CD4-positive, alpha-beta T cell treated with Interleukin-6 for 4 hours (primary cell): Measurements from ENCODE around the gene ELMO1.
A peak's percentile ranks its signal among the peaks of the same experiment; 100 is the strongest.

Experiments used
- DNase-seq: peaks from one replicate; pipeline ENCODE4 v3.0.0-alpha.2; 2020; ENCODE audit warnings: mixed read lengths

Gene ELMO1

DNA sequence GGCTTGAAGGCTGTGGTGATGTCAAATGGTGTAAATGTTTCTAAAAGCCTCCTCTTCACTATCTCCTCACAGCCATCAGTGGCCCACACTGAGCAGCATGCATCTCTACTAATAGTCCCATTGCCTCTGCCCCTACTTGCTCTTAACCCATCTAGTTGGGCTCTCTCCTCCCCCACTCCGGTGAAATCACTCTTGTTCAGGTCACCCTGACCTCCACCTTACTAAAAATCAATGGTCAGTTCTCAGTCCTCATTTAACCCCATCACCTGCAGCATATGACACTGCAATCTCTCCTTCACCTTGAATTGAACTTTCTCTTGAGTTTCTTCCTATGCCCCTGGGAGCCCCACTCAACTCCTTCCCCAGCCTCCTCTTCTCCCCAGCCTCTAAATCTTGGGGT, 369.2 kb downstream of the ELMO1 start:
- DNase-seq, result no peak

DNA sequence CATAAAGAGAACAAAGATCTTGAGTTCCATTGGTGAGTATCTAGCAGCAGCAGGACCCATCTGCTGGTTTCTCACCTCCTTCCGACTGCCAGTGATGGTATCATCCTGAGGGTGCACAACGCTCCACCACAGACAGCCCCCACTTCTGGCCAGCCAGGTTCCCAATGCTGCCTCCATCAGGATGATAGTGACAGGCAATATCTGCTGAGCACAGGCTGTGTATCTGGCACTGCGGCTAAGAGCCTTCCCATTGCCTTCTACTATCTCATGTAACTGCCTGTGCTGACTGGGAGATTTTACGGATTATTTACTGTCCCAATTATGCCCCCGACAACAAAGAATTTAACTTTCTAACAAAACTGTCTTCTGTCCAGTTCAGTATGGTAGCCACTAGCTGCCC, 372.0 kb downstream of the ELMO1 start:
- DNase-seq, result no peak

- no peak for DNase-seq
Measured at GRCh38 chr7:37074370-37074769, 374.3 kb downstream of the ELMO1 start.

- DNase-seq, result no peak
Measured at GRCh38 chr7:37071124-37071523, 377.5 kb downstream of the ELMO1 start.

DNA sequence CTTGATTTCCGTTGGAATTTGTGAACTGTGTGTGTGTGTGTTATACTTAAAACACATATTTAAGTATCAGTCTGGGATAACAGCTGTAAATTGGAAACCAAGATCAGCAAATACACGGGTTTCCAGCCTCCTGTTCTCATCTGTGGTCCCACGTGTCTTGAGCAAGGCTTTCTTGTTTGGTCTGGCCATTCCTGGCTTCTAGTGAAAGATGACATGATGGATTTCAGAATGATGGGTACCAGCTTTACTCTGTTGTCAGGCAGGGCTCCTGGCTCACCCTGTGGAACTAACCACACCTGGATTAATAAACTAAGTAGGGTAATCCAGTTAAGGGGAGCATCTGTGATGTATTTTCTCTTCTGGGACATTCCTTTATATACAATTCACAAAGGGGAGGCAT, 378.2 kb downstream of the ELMO1 start:
- DNase-seq, result no peak

DNA sequence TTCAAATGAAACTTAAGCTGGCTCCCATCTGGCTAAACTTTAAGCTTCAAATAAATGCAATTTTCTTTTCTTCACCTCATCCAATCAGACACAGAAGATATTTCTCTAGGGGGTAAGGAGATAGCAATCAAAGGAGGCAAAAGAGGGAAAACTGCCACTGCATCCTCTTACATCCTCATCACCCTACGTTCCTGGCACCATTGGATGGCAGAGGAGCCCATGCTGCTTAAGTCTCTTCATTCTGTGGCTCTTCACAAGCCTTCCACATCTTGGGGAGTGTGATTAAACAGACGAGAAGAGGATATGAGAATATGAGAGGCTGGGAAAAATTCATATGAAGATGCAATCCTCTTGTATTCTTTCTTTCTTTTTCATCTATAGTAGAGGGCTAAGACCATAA, 378.6 kb downstream of the ELMO1 start:
- DNase-seq, result no peak

DNA sequence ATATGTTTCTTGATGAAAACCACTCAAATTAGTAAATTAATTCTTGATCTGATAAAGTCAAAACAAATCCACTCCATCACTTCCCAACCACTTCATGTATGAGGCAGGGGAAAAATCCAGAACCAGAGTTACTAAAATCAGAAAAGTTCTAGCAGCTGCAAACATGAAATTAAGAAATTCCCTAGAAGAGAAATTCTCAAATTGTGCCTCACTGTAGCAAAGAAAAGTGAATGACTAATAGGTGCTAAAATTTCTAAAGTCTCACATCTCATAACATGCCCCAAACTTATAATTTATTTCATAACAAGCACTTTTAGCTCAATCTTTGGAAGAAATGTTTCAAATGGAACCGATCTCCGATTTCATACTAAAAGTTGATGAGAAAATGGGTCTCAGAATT, 379.3 kb downstream of the ELMO1 start:
- no peak for DNase-seq

DNA sequence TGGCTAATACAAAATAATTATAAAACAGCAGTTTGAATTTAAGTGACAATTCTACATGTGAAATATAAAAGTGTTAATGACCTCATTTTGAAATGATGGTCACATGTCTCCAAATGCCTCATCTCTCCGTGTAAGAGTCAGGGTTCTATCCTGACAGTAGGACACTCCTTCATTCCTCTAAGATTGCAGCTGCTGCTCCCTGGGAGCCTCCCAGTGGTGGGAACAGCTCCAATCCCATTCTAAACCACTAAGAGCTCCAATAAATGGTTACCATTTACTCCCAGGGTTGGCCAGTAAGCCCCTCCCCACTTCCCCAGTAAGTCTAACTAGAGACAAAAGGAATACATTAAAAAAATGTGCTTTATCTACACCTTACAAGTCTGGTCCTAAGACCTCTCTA, 379.8 kb downstream of the ELMO1 start:
- no peak for DNase-seq

DNA sequence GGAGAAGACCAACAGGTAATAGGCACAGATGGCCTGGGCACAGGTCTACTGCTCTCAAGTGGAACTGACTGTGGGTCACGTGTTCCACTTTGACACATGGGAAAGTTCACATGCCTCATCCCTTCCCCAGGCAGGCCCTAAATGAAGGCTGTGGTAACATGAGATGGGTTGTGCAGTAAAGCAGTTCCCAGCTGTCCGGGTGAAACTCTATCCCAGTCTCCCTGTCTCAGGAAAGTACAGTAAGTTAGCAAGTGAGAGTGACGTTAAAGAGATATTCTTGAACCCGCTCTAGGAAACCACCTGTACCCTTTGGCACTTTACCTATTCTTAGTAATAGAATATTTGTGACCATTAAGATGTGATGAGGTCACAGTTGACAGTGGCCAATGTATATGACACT, 380.6 kb downstream of the ELMO1 start:
- no peak for DNase-seq

- DNase-seq, result no peak
Measured at GRCh38 chr7:37065779-37066271, 382.8 kb downstream of the ELMO1 start.

- no peak for DNase-seq
Measured at GRCh38 chr7:37062560-37062859, 386.2 kb downstream of the ELMO1 start.

- no peak for DNase-seq
Measured at GRCh38 chr7:37061849-37062559, 386.7 kb downstream of the ELMO1 start.

DNA sequence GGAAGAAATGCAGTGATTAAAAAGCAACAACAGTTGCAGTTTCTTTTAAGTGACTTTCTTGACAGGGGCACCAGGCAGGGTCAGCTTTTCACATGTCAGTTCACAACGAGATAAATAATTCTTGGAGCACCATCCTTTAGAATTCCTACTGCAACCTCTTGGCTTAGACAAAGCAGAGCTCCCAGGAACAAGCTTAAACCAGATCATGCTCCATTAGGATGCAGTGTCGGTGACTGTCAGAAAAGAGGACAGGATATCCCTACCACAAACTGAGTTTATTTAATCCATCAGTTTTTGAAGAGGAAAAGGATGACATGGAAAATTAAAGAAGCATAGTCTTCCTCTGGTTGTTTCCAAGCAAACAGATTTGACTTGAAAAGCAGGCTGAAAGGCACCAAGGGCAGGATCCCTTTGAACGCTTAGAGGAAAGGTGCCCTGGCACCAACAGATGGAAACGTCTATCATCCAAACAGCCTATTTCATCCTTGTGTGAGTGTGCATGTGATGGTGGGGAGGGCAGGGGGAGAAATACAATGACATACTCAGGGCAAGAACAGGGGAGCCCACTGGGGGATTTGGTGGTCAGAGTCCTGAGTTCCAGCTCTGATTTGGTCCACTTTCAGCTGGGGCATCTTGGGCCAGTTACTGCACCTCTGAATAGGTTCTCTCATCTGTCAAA, 392.3 kb downstream of the ELMO1 start:
- no peak for DNase-seq

DNA sequence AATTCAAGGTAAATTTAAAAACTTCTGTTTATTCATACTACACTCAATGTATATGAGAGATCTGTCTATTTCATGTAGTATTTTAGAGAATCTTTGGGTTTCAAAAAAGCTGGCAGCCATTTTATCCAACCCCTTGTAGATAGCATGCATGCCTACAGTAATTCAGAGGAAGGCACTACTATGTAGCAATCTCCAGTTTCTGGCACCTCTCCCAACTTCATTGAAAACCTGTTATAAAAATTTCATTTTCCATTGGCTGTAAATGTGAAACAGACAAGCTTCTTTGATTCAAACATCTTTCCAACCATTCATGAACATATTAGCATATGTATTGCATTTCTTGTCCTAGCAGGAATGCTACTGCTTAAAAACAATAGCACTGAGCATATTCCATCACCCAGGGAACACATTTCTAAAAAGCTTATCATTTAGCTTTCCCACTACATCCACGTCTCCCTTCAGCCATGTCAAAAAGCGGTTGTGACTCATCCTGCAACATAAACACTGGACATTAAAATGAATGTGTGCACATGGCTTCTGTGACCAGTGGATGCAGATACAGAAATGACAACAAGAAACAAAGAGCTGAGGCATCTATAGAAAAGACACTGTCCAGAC, 393.9 kb downstream of the ELMO1 start:
- no peak for DNase-seq

- DNase-seq, result peak; percentile 11
Measured at GRCh38 chr7:37052705-37053104, 396.0 kb downstream of the ELMO1 start.

GRCh38 chr7:37050801-37051200, 397.9 kb downstream of the ELMO1 start:
- DNase-seq, result no peak

- no peak for DNase-seq
Measured at GRCh38 chr7:37048674-37049073, 400.0 kb downstream of the ELMO1 start.

DNA sequence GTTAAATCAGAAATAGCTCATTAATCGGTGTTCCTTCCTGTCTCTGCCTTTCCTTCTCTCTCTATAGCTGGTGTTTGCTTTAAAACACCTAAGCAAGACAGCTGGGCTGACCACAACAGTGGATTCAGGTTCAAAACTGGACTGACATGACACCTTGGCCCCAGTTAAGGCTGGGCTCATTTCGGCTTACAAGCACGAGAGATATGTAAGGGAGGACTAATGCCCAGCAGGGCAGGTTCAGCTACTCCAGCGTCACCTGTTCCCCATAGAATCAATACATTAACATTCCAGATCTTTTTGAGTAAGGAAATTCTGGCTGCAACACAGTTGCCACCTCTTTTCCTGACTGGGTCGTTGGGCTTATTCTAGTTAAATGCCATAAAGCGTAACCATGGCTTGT, 401.4 kb downstream of the ELMO1 start:
- no peak for DNase-seq

GRCh38 chr7:37046531-37047079, 402.1 kb downstream of the ELMO1 start:
- DNase-seq, result no peak

DNA sequence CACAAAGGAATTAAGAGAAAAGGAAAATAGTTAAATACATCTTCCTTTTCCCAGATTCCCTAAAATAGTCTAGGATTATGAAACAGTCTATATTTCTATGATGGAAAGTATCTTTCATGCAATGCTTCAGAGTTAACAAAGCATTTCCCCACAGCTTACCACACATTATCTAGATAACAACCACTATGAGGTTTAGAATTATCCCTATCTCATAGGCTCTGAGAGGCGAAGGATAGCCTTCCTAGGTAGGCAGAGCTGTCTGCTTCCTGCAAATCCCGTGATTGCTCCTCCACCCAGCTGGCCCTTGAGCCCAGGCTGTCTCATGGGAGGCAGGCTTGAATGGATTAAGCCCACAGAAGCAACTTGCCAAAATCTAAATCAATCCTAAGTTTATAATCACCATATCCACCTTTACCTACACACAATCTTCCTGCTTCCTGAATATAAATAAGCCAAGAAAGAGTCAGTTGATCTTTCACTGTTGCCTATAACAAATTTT, 402.9 kb downstream of the ELMO1 start:
- DNase-seq, result no peak

DNA sequence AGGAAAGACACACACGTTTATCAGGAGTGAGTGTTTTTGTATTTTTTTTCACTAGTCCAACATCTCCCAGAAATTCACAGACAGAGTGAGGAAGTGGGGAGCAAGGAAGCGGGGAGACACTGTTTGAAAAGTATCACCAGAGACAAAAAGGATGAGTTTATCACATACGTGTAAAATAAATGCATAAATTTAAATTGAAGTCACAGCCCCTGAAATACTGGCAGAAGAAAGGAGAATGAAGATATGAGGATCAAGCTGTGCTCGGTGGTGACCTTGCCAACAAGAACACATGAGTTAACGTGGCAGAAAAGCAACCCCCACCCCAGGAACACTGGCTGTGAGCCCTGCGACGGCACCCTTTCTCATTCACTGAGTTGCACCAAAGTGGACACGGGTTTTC, 407.2 kb downstream of the ELMO1 start:
- no peak for DNase-seq

GRCh38 chr7:37040330-37040729, 408.3 kb downstream of the ELMO1 start:
- DNase-seq, result no peak

- DNase-seq, result no peak
Measured at GRCh38 chr7:37039131-37039749, 409.4 kb downstream of the ELMO1 start.
